Osteoblast (primary cell): ENCODE results near the gene SLC13A3. TPM values are rescaled to one million over a fixed set of nuclear protein-coding genes. Genes with fewer than 3 reads are reported as not detected.

Source experiments
- DNase-seq: peaks from one replicate; pipeline ENCODE4 v3.0.0; 2011; ENCODE audit warnings: low spot score, mixed read lengths; ENCODE audit not compliant: insufficient read length; ENCODE audit errors: missing footprints
- H2AFZ ChIP-seq: 2 replicates; pipeline ENCODE4 v1.6.0; 2011; ENCODE audit warnings: mild to moderate bottlenecking, low read length
- H3K27ac ChIP-seq: 2 replicates; pipeline ENCODE4 v1.5.1; 2011; ENCODE audit warnings: mild to moderate bottlenecking, low read depth, low read length, moderate library complexity
- H3K27me3 ChIP-seq: 2 replicates; pipeline ENCODE4 v1.6.0; 2012; ENCODE audit warnings: mild to moderate bottlenecking, control low read depth, inconsistent platforms, low read length, moderate library complexity; ENCODE audit not compliant: insufficient read depth
- H3K36me3 ChIP-seq: 2 replicates; pipeline ENCODE4 v1.5.1; 2011; ENCODE audit warnings: mild to moderate bottlenecking, low read length, control low read depth, moderate library complexity; ENCODE audit not compliant: insufficient read depth
- H3K4me1 ChIP-seq: 2 replicates; pipeline ENCODE4 v1.5.1; 2011; ENCODE audit warnings: mild to moderate bottlenecking, low read length, control low read depth, moderate library complexity; ENCODE audit not compliant: insufficient read depth
- H3K4me2 ChIP-seq: 2 replicates; pipeline ENCODE4 v1.6.0; 2011; ENCODE audit warnings: mild to moderate bottlenecking, low read length; ENCODE audit not compliant: insufficient read depth
- H3K4me3 ChIP-seq: fragments of 200-600 bp; sonication (generic); 3 replicates; pipeline ENCODE4 v1.5.1; 2012; ENCODE audit warnings: mild to moderate bottlenecking, low read length, inconsistent platforms; ENCODE audit not compliant: insufficient read depth
- H3K79me2 ChIP-seq: 2 replicates; pipeline ENCODE4 v1.6.0; 2012; ENCODE audit warnings: mild to moderate bottlenecking, low read length, control low read depth, inconsistent platforms; ENCODE audit not compliant: insufficient read depth
- H3K9me3 ChIP-seq: 2 replicates; pipeline ENCODE4 v1.5.1; 2011; ENCODE audit warnings: low read depth, low read length, control low read depth
- H4K20me1 ChIP-seq: 2 replicates; pipeline ENCODE4 v1.6.0; 2012; ENCODE audit warnings: mild to moderate bottlenecking, low read length, control low read depth; ENCODE audit not compliant: insufficient read depth
- total RNA-seq: library from RNA; depleted of rRNA; stranded (reverse); fragments of >200 nt; gene quantifications from 2 replicates; pipeline ENCODE4 v1.2.3, GENCODE V29; 2012
- TF ChIP-seq, protein P1 (sequence below): IDR thresholded peaks from 2 replicates; pipeline ENCODE4 v1.5.1; 2011; ENCODE audit warnings: mild to moderate bottlenecking, low read depth, low read length, moderate library complexity; ENCODE audit errors: extremely low read depth

The SLC13A3 gene
- total RNA-seq, 1 donor: 1.8 TPM

DNA sequence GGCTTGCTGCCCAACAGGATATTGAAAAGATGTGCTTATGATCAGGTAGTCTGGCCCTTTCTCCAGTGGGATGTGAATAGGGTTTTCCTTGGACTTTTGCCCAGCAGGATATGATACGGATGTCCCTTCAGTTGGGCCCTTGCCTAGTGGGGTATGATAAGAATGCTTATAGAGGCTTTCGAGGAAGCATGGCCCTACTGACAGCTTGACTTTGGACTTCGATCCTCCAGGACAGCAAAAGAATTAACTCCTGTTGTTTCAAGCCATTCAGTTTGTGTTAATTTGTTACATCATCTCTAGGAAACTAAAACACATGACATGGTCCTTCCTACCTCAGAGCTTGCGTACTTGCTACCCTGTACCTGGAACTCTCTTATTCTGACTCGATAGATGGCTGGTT is 128.2 kb downstream of the SLC13A3 start:
- Histone ChIP-seq H3K4me1 (no peaks in the 10 kb centered on the region), H3K4me3 (no peak overlapping the region), H3K4me2 (no peak overlapping the region), H2AFZ (no peak overlapping the region), H3K27me3 (no peaks in the 10 kb centered on the region), H3K9me3 (no peaks in the 10 kb centered on the region), H3K36me3 (no peaks in the 10 kb centered on the region), H4K20me1 (no peaks in the 10 kb centered on the region), H3K79me2 (no peaks in the 10 kb centered on the region), H3K27ac (no peak overlapping the region)
- TF ChIP-seq, protein P1, sequence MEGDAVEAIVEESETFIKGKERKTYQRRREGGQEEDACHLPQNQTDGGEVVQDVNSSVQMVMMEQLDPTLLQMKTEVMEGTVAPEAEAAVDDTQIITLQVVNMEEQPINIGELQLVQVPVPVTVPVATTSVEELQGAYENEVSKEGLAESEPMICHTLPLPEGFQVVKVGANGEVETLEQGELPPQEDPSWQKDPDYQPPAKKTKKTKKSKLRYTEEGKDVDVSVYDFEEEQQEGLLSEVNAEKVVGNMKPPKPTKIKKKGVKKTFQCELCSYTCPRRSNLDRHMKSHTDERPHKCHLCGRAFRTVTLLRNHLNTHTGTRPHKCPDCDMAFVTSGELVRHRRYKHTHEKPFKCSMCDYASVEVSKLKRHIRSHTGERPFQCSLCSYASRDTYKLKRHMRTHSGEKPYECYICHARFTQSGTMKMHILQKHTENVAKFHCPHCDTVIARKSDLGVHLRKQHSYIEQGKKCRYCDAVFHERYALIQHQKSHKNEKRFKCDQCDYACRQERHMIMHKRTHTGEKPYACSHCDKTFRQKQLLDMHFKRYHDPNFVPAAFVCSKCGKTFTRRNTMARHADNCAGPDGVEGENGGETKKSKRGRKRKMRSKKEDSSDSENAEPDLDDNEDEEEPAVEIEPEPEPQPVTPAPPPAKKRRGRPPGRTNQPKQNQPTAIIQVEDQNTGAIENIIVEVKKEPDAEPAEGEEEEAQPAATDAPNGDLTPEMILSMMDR: no peak
- DNase-seq: no peak

DNA sequence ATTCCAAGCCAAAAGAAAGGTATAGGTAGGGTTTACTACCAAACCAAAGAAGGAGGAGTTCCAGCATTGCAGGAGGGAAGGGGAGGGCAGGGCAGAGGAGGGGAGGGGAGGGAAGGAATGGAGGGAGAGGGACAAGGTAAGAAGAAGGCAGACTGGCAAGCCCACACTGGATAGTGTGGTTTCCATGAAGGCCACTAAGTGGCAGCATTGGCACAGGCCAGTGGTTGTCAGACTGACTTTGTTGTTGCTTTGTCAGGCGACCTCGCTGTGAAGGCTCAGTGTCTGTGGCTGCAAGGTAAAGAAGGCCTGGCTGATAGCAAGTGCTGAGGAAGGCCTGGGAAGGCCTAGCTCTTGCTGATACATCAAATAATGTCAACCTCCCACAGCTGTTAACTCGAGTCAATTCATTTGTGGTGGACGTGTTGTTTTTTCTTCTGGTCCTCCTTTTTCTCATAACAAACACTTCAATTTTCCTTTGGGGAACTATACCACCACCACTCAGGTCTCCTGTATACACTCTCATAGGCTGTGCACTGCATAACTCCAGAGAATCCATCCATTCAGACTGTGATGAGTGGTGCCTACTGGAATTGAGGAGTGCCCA is 130.2 kb downstream of the SLC13A3 start:
- Histone ChIP-seq H3K79me2 (no peaks in the 10 kb centered on the region), H3K27ac (no peak overlapping the region), H3K27me3 (no peaks in the 10 kb centered on the region), H3K36me3 (no peaks in the 10 kb centered on the region), H3K4me3 (no peak overlapping the region), H4K20me1 (no peaks in the 10 kb centered on the region), H3K4me1 (no peaks in the 10 kb centered on the region), H2AFZ (no peak overlapping the region), H3K4me2 (no peak overlapping the region), H3K9me3 (no peaks in the 10 kb centered on the region)
- TF ChIP-seq, protein P1: peak; percentile 68
- DNase-seq: no peak

DNA sequence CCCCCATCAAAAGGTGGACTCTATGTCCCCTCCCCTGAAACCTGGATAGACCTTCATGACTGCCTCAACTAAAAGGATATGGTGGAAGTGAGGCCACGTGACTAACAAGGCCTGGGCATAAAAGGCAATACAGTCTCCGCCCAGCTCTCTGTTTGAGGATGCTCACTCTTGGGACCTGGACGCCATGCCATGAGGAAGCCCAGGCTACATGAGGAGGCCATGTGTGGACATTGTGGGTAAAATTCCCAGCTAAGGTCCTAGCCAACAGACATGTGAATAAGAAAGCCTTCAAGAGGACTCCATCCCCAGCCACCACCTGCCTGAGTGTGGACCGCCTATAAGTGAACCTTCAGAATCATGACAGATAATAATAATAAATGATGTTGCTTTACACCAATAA is 130.7 kb downstream of the SLC13A3 start:
- TF ChIP-seq, protein P1: no peak
- Histone ChIP-seq H3K79me2 (no peaks in the 10 kb centered on the region), H3K27ac (no peak overlapping the region), H3K4me2 (no peak overlapping the region), H3K27me3 (no peaks in the 10 kb centered on the region), H4K20me1 (no peaks in the 10 kb centered on the region), H3K4me3 (no peak overlapping the region), H3K4me1 (no peaks in the 10 kb centered on the region), H3K9me3 (no peaks in the 10 kb centered on the region), H2AFZ (no peak overlapping the region), H3K36me3 (no peaks in the 10 kb centered on the region)
- no peak for DNase-seq

- DNase-seq: no peak
- Histone ChIP-seq H2AFZ (no peak overlapping the region), H3K9me3 (no peaks in the 10 kb centered on the region), H3K36me3 (no peaks in the 10 kb centered on the region), H3K27me3 (no peaks in the 10 kb centered on the region), H3K4me2 (no peak overlapping the region), H3K4me1 (no peaks in the 10 kb centered on the region), H3K27ac (no peak overlapping the region), H3K79me2 (no peaks in the 10 kb centered on the region), H3K4me3 (no peak overlapping the region), H4K20me1 (no peaks in the 10 kb centered on the region)
- TF ChIP-seq, protein P1: no peak
Measured at GRCh38 chr20:46519471-46520068, 131.7 kb downstream of the SLC13A3 start.
